ENCODE measurements around the gene KLHL41. TPM values are rescaled to one million over a fixed set of nuclear protein-coding genes. Genes with fewer than 3 reads are reported as not detected.
"Not testable (repeated sequence)": the region's sequence is repeated elsewhere in the genome, so short reads cannot be mapped to it uniquely, and the experiment has no call there.

The KLHL41 gene
- total RNA-seq, 1 donor from 2014 or later: not detected

DNA sequence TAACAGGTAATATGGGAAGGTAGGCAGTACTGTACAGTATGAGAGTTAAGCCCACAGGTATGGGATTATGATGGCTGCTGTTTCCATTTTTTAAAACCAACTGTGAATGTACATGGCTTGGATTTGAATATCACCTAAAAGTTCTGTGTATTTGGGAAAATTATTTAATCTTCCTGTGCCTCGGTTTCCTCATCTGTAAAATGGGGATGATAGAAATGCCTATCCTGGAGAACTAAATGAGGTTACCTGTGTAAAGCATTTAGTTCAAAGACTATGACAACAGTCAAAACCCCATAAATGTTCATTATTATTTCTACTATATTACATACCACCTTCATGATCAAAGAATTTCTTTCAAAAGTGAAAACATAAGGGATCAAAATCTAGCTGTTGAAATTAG is 3.6 kb downstream of the KLHL41 start:
- no peak overlapping the region for H3K4me3 Mint-ChIP-seq (ENCODE audit: unreplicated experiment)
- no peak for DNase-seq
- no peaks in the 10 kb centered on the region for H3K27me3 Mint-ChIP-seq (ENCODE audit: unreplicated experiment)
- no peak overlapping the region for H3K27ac Mint-ChIP-seq (ENCODE audit: unreplicated experiment)
- peaks cover 2% of the 10 kb centered on the region for H3K4me1 Mint-ChIP-seq (ENCODE audit: low read depth, unreplicated experiment)
- H3K36me3 Mint-ChIP-seq (ENCODE audit: unreplicated experiment): no peaks in the 10 kb centered on the region
- H3K9me3 Mint-ChIP-seq (ENCODE audit: unreplicated experiment): no peaks in the 10 kb centered on the region
- TF ChIP-seq, protein P1, sequence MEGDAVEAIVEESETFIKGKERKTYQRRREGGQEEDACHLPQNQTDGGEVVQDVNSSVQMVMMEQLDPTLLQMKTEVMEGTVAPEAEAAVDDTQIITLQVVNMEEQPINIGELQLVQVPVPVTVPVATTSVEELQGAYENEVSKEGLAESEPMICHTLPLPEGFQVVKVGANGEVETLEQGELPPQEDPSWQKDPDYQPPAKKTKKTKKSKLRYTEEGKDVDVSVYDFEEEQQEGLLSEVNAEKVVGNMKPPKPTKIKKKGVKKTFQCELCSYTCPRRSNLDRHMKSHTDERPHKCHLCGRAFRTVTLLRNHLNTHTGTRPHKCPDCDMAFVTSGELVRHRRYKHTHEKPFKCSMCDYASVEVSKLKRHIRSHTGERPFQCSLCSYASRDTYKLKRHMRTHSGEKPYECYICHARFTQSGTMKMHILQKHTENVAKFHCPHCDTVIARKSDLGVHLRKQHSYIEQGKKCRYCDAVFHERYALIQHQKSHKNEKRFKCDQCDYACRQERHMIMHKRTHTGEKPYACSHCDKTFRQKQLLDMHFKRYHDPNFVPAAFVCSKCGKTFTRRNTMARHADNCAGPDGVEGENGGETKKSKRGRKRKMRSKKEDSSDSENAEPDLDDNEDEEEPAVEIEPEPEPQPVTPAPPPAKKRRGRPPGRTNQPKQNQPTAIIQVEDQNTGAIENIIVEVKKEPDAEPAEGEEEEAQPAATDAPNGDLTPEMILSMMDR (IDR thresholded peaks at IDR 0.05; ENCODE audit: partially characterized antibody, unreplicated experiment): no peak

DNA sequence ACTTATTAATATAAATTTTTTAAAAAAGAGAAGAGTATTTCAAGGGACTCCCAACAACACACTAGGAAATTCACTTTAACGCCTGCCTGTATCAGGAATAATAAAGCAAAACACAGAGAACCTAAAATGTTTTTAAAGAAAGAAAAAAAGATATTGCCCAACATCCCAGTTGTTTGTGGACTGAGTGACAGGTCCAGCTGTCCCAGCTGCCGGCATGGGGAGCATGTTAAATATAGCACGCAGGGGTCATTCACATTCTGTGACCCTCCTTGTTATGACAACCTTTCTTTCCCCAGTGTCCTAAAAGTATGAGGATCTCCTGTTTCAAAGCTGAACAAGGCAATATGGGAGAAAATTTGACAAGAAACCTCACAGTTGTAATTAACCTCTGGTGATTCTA is 4.4 kb downstream of the KLHL41 start:
- H3K27me3 Mint-ChIP-seq (ENCODE audit: unreplicated experiment): no peaks in the 10 kb centered on the region
- peaks cover 2% of the 10 kb centered on the region for H3K4me1 Mint-ChIP-seq (ENCODE audit: low read depth, unreplicated experiment)
- no peak overlapping the region for H3K27ac Mint-ChIP-seq (ENCODE audit: unreplicated experiment)
- H3K4me3 Mint-ChIP-seq (ENCODE audit: unreplicated experiment): no peak overlapping the region
- DNase-seq: no peak
- TF ChIP-seq, protein P1 (IDR thresholded peaks at IDR 0.05; ENCODE audit: partially characterized antibody, unreplicated experiment): no peak
- no peaks in the 10 kb centered on the region for H3K9me3 Mint-ChIP-seq (ENCODE audit: unreplicated experiment)
- no peaks in the 10 kb centered on the region for H3K36me3 Mint-ChIP-seq (ENCODE audit: unreplicated experiment)

DNA sequence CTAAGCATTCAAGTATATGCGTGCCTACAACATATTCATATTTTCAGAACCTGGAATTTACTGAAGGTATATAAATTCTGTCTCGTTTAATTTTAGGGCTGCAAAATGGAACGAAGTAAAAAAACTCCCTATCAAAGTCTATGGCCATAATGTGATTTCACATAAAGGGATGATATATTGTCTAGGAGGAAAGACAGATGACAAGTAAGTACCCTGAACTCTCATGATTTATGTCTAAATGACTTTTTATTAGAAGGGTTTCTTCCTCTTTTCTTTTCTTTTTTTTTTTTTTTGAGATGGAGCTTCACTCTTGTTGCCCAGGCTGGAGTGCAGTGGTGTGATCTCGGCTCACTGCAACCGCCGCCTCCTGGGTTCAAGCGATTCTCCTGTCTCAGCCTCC is 5.3 kb downstream of the KLHL41 start:
- H3K36me3 Mint-ChIP-seq (ENCODE audit: unreplicated experiment); H3K27ac Mint-ChIP-seq (ENCODE audit: unreplicated experiment); H3K27me3 Mint-ChIP-seq (ENCODE audit: unreplicated experiment); DNase-seq; H3K4me3 Mint-ChIP-seq (ENCODE audit: unreplicated experiment); H3K9me3 Mint-ChIP-seq (ENCODE audit: unreplicated experiment); H3K4me1 Mint-ChIP-seq (ENCODE audit: low read depth, unreplicated experiment): not testable (repeated sequence)

DNA sequence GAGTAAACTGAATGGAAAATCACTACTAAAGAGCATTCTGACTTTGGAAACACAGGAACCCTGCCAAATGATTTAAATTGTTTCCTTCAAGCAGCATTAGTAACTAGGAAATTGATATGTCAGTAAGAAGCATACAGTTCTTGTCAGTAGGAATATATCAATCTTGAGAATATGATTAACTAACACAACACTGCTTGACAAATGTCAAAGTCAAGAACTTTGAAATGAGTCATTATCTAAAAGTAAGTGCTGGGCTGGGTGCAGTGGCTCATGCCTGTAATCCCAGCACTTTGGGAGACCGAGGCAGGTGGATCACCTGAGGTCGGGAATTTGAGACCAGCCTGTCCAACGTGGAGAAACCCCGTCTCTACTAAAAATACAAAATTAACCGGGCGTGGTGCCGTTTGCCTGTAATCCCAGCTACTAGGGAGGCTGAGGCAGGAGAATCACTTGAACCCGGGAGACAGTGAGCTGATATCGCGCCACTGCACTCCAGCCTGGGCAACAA is 7.0 kb downstream of the KLHL41 start:
- not testable (repeated sequence) for H3K9me3 Mint-ChIP-seq (ENCODE audit: unreplicated experiment)

DNA sequence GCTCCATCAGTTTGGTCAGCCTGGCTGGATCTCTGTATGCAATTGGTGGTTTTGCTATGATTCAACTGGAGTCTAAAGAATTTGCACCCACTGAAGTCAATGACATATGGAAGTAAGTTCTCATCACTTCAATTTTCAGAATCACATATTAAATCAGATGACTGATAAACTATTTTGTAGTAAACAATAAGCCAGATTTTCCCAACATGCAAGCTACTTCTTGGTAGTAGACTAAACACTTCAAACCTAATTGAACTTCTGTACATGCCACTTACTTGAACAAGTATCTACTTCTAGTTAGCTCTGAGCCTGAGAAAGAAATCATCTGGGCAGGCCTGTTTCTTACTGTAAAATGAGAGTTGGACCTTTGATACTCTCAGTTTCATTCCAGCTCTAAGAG is 11.4 kb downstream of the KLHL41 start:
- Mint-ChIP-seq H3K4me3 (ENCODE audit: unreplicated experiment) (no peak overlapping the region), H3K4me1 (ENCODE audit: low read depth, unreplicated experiment) (no peaks in the 10 kb centered on the region), H3K9me3 (ENCODE audit: unreplicated experiment) (no peaks in the 10 kb centered on the region), H3K27me3 (ENCODE audit: unreplicated experiment) (no peaks in the 10 kb centered on the region), H3K27ac (ENCODE audit: unreplicated experiment) (no peak overlapping the region), H3K36me3 (ENCODE audit: unreplicated experiment) (no peaks in the 10 kb centered on the region)
- TF ChIP-seq, protein P1 (IDR thresholded peaks at IDR 0.05; ENCODE audit: partially characterized antibody, unreplicated experiment): no peak
- no peak for DNase-seq

More for the DNA sequence above, 7.0 kb downstream of the KLHL41 start:
- not testable (repeated sequence) for H3K36me3 Mint-ChIP-seq (ENCODE audit: unreplicated experiment); H3K4me1 Mint-ChIP-seq (ENCODE audit: low read depth, unreplicated experiment); H3K27ac Mint-ChIP-seq (ENCODE audit: unreplicated experiment); H3K27me3 Mint-ChIP-seq (ENCODE audit: unreplicated experiment); H3K4me3 Mint-ChIP-seq (ENCODE audit: unreplicated experiment); DNase-seq

DNA sequence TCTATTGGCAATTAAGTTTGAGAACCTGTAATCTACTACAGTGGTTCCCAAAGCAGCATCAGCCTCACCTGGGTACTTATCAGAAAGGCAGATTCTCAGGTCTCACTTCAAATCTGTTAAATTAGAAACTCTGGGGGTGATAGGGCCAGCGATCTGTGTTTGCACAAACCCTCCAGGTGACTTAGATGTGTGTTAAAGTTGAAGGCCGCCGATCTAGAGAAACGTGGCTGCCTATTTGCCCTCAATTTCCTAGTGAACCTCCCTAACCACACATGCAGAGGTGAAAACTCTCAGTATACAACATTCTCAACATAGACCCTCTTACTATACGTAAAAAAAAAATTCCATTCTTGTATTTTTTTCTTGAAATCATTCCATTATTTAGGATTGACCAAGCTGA is 14.2 kb downstream of the KLHL41 start:
- Mint-ChIP-seq H3K27me3 (ENCODE audit: unreplicated experiment) (no peaks in the 10 kb centered on the region), H3K36me3 (ENCODE audit: unreplicated experiment) (no peaks in the 10 kb centered on the region), H3K27ac (ENCODE audit: unreplicated experiment) (no peak overlapping the region)

More for the DNA sequence above, 14.2 kb downstream of the KLHL41 start:
- no peaks in the 10 kb centered on the region for H3K4me1 Mint-ChIP-seq (ENCODE audit: low read depth, unreplicated experiment)
- H3K9me3 Mint-ChIP-seq (ENCODE audit: unreplicated experiment): no peaks in the 10 kb centered on the region
- TF ChIP-seq, protein P1 (IDR thresholded peaks at IDR 0.05; ENCODE audit: partially characterized antibody, unreplicated experiment): no peak
- no peak overlapping the region for H3K4me3 Mint-ChIP-seq (ENCODE audit: unreplicated experiment)
- DNase-seq: no peak
